ENCODE data around the gene CPSF2. TPM values are rescaled to one million over a fixed set of nuclear protein-coding genes. Genes with fewer than 3 reads are reported as not detected.
A peak's percentile ranks its signal among the peaks of the same experiment; 100 is the strongest.

CPSF2 gene
- total and polyA plus RNA-seq, 2 of the 13 experiments (the other 11 are each of a cell fraction or from before 2014, with no cell fraction given), result 14.3 to 67.9 TPM

GRCh38 chr14:92121670-92122350 lies at the start of gene CPSF2, which contains the start of gene NDUFB1 (continued):
- TF ChIP-seq, protein P1, sequence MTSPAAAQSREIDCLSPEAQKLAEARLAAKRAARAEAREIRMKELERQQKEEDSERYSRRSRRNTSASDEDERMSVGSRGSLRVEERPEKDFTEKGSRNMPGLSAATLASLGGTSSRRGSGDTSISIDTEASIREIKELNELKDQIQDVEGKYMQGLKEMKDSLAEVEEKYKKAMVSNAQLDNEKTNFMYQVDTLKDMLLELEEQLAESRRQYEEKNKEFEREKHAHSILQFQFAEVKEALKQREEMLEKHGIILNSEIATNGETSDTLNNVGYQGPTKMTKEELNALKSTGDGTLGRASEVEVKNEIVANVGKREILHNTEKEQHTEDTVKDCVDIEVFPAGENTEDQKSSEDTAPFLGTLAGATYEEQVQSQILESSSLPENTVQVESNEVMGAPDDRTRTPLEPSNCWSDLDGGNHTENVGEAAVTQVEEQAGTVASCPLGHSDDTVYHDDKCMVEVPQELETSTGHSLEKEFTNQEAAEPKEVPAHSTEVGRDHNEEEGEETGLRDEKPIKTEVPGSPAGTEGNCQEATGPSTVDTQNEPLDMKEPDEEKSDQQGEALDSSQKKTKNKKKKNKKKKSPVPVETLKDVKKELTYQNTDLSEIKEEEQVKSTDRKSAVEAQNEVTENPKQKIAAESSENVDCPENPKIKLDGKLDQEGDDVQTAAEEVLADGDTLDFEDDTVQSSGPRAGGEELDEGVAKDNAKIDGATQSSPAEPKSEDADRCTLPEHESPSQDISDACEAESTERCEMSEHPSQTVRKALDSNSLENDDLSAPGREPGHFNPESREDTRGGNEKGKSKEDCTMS (CRISPR knock-in tag; conservative IDR thresholded peaks at IDR 0.05), result no peak
- TF ChIP-seq ZNF143 (CRISPR knock-in tag; IDR thresholded peaks at IDR 0.05) (no peak), ZNF30 (CRISPR knock-in tag; IDR thresholded peaks at IDR 0.05) (peak; percentile 68; the same call in 1 of the 2 replicates), SMAD3 (CRISPR knock-in tag; IDR thresholded peaks at IDR 0.05) (no peak; the same call in 1 of the 2 replicates), NCOA5 (CRISPR knock-in tag; IDR thresholded peaks at IDR 0.05) (no peak), KDM3A (CRISPR knock-in tag; IDR thresholded peaks at IDR 0.05; ENCODE audit: low read depth) (no peak), CENPX (CRISPR knock-in tag; IDR thresholded peaks at IDR 0.05) (no peak), ZNF644 (CRISPR knock-in tag; IDR thresholded peaks at IDR 0.05; ENCODE audit: low read depth) (no peak), ZNF772 (CRISPR knock-in tag; IDR thresholded peaks at IDR 0.05) (peak; percentile 87), SETDB1 (CRISPR knock-in tag; IDR thresholded peaks at IDR 0.05; ENCODE audit: borderline replicate concordance) (no peak), RFX5 (IDR thresholded peaks at IDR 0.05; ENCODE audit: low read depth, low read length) (no peak), MTF1 (CRISPR knock-in tag; IDR thresholded peaks at IDR 0.05) (no peak), NR2F6 (IDR thresholded peaks at IDR 0.05) (peak; percentile 9; the same call in 1 of the 2 replicates), NR2F6 (CRISPR knock-in tag; IDR thresholded peaks at IDR 0.05) (no peak), WIZ (CRISPR knock-in tag; IDR thresholded peaks at IDR 0.05) (no peak; the same call in 1 of the 2 replicates), MBD4 (IDR thresholded peaks at IDR 0.05; ENCODE audit: borderline replicate concordance, low read length) (no peak)
- TF ChIP-seq, protein P2, sequence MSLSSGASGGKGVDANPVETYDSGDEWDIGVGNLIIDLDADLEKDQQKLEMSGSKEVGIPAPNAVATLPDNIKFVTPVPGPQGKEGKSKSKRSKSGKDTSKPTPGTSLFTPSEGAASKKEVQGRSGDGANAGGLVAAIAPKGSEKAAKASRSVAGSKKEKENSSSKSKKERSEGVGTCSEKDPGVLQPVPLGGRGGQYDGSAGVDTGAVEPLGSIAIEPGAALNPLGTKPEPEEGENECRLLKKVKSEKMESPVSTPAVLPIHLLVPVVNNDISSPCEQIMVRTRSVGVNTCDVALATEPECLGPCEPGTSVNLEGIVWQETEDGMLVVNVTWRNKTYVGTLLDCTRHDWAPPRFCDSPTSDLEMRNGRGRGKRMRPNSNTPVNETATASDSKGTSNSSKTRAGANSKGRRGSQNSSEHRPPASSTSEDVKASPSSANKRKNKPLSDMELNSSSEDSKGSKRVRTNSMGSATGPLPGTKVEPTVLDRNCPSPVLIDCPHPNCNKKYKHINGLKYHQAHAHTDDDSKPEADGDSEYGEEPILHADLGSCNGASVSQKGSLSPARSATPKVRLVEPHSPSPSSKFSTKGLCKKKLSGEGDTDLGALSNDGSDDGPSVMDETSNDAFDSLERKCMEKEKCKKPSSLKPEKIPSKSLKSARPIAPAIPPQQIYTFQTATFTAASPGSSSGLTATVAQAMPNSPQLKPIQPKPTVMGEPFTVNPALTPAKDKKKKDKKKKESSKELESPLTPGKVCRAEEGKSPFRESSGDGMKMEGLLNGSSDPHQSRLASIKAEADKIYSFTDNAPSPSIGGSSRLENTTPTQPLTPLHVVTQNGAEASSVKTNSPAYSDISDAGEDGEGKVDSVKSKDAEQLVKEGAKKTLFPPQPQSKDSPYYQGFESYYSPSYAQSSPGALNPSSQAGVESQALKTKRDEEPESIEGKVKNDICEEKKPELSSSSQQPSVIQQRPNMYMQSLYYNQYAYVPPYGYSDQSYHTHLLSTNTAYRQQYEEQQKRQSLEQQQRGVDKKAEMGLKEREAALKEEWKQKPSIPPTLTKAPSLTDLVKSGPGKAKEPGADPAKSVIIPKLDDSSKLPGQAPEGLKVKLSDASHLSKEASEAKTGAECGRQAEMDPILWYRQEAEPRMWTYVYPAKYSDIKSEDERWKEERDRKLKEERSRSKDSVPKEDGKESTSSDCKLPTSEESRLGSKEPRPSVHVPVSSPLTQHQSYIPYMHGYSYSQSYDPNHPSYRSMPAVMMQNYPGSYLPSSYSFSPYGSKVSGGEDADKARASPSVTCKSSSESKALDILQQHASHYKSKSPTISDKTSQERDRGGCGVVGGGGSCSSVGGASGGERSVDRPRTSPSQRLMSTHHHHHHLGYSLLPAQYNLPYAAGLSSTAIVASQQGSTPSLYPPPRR (CRISPR knock-in tag; IDR thresholded peaks at IDR 0.05; ENCODE audit: borderline replicate concordance), result no peak; the same call in 1 of the 2 replicates
- TF ChIP-seq, protein P3, sequence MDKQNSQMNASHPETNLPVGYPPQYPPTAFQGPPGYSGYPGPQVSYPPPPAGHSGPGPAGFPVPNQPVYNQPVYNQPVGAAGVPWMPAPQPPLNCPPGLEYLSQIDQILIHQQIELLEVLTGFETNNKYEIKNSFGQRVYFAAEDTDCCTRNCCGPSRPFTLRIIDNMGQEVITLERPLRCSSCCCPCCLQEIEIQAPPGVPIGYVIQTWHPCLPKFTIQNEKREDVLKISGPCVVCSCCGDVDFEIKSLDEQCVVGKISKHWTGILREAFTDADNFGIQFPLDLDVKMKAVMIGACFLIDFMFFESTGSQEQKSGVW (CRISPR knock-in tag; IDR thresholded peaks at IDR 0.05; ENCODE audit: borderline replicate concordance), result no peak
